ENCODE data around the gene FAM81B.

FAM81B gene

DNA sequence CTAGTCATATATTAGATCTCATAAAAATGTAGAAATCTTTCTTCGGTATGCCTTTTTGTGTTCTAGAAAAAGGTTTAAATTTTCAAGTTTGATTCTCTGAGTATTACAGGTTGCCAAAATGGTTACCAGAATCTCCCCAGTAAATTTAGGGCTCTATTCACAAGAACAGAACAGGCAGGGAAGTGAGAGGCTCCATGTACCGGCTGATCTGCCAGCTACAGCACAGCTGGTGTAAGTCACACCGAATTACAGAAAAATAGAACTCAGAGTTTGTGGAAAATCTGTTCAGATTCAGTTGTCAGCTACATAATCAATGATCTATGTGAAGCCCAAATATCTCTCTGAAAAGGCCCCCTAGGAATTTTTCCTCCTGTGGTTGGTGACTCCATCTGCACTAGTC, 10.5 kb downstream of the FAM81B start:
- DNase-seq (ENCODE audit: low read depth in 3 of 3) = no peak

DNA sequence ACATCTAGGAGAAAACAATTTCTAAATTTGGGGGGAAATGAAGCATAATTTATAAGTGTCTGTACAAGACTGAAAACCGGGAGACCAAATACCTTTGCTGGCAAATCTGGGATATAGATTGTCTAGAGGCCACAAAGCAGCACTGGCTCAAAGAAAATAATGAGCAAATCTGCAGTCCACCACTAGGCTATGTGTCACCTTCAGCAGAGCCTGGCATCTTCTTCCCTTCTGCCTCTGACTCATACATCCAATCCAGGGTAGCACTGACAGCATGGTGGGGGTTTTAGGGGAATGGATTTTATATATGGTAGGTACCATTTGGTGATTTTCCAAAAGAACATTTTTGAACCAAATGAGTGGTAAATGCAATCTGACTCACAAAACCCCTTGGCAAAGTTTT, 12.8 kb downstream of the FAM81B start:
- DNase-seq (ENCODE audit: low read depth in 3 of 3) = no peak

DNA sequence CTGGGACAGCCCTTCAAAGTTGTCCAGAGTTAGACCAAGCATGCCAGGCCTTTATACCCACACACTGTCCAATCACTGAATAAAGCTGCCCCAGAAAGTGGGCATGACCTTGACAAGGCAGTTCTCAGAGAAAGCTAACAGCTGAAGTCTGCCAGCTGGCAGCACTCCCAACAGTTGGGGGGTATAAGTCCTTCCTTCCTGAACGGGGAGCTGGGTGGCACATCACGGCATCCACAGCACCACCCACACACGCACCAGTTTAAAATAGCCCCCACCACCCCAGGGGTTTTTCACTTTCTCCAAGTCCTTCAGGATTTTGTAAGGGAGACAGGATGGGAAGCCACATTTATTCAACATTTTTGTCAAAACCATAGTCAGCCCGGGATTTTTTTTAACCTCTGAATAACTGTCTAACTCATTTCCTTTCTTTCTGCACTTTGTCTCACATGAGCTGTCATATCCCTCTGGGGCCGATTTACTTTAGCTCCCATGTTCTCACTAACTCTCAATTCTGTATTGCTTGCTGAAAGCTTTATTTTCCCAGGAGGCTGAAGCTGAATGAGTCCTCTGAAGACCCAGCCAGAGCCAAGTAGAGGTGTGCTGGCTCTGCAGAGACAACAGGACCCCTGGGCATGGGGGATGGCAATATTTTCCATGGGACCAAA, 15.4 kb downstream of the FAM81B start:
- no peak for DNase-seq (ENCODE audit: low read depth in 3 of 3)

DNA sequence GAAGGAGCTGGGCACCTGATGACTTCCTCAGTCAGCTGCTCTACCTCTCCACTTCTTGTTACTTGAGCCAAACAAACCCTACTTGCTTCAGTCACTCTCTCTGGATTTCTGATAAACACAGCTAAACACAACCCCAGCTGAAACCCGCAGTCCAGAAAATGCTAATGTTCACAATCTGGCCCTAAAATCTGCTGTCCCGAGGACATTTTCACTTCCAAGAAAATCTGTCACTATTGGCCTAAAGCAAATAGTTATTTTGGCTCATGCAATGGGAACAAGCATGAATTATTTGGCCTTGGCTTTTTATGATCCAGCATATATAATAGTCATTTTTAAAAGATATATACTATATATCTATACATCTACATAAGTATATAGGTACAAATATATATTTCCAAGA, 19.1 kb downstream of the FAM81B start:
- DNase-seq (ENCODE audit: low read depth in 3 of 3) = no peak

DNA sequence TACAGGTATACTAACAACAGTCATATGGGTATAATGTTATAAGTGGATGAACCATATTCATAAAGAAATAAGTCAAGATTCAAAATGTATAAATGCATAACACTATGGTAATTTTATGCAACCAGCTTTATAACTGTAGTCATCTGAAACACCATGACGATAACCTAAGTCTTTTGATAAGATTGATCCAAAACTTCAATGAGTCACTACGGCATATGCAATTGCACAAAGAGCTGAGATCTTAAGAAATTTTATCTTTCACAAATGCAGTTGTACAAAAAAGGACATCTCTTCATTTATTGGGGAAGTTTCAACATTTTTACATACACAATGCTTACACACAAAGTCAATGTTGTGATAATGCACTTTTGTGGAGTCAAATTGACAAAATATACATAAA, 20.3 kb downstream of the FAM81B start:
- DNase-seq (ENCODE audit: low read depth in 3 of 3) = no peak

DNA sequence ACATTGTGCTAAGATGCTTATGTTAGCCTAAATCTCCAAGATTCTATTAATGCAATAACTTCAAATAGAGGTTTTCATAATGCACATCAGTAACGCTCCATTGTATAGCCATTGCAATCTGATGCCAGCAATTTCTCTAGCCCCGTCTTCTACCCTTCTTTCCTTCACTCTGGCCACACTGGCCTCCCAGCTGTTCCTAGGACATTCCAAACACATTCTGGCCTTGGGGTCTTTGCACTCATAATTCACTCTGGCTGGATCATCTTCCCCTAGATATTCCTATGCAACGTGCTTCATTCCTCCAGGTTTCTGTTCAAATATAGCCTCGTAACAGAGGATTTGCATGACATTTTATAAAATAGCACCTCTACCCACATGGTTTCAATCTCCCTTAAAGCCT, 23.3 kb downstream of the FAM81B start:
- no peak for DNase-seq (ENCODE audit: low read depth in 3 of 3)

DNA sequence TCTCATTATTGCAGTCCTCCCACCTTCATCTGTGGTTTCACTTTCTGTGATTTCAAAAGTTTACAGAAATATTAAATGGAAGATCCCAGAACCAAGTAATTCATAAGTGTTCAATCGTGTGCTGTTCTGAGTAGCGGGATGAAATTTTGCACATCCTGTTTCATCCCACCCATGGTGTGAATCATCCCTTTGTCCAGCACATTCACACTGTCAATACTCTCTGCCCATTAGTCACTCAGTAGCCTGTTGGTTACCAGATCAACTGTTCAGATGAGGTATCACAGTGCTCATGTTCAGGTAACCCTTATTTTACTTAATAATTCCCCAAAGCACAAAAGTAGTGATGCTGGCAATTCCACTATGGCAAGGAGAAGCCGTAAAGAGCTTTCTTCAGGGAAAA, 26.8 kb downstream of the FAM81B start:
- no peak for DNase-seq (ENCODE audit: low read depth in 3 of 3)

DNA sequence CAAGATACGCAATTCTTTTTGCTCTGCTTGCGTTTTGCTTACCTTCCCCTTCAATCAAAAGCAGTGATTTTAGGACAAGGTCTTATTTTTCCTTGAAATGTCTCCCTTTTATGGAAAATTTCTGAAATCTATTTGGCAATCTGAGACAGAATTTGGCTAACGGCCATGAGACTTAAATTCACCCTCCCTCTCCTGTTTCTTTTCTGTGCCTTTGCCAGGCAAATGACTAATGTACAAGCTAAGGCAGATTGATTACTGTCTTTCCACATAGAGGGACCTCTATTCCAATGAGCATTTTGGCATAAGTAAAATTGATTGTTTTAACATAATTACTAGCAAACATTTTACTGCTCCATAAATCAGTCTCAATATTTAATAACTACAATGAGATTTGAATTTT, 31.7 kb downstream of the FAM81B start:
- DNase-seq (ENCODE audit: low read depth in 3 of 3) = no peak

DNA sequence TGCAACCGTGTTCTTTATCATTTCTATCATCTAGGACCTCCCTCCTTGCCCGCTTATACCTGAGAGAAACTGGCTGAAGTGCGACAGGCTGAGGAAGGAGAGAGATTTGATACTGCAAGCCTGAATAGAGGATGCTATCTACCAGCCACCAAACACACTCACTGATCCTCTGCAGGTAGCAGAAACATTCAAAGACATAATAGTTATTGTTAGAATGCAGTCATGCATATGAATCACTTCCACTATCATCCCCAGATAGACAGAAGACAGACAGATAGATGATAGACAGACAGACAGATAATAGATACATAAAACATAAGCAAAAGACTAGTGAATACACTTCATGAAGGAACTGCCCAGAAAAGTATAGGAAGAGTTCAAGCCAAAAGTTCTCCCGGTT, 32.9 kb downstream of the FAM81B start:
- DNase-seq (ENCODE audit: low read depth in 3 of 3) = no peak

DNA sequence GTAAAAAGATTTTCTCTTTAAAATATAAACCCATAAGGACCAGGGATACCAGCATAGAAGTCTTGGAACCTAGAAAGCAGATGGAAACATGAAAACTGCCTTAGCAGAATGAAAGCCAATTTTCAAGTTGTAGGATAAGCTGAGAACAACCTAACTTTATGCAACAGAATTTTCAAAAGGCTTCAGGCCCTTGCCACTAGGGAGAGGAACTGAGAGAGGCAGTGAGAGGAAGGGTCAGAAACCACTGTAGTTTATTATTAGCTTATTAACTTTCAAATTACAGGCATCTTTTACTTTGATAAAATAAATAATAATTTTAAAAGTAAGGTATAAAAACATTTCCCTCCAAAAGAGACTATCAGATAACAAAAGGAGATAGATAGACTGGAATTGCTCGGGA, 33.4 kb downstream of the FAM81B start:
- no peak for DNase-seq (ENCODE audit: low read depth in 3 of 3)

DNA sequence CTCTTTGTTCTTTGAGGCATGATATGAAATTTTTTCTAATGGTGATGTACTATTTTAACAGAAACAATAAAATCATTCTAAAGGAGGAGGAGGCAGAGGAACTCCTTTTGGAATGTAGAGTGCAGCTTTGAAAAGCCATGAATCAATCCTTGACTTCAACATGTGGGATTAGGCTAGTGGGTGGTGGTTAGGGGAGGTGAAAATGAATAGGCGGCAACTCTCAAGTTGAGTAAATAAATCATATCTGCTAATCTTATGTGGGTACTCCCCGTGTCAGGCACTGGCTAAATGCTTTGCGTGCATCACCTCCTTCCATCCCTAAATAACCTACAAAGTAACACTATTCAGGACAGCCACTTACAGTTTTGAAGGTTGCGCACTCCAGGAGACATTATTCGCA, 35.1 kb downstream of the FAM81B start:
- no peak for DNase-seq (ENCODE audit: low read depth in 3 of 3)

DNA sequence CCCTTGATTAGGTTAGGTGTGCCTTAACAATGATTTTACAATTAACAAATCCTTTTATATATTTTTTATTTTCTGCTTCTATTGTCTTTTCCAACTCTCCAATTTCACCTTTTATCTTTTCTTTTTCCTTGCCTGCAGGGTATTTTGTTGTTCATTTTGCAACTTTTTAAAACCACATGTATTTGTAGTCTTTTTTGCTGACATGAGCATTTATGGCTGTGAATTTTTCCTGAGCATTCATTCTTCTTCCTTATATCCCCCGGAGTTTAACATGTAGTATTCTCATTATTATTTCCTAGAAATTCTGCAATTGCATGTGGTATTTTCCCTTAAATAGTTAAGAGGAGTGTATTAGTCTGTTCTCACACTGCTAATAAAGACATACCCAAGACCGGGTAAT, 41.6 kb downstream of the FAM81B start:
- no peak for DNase-seq (ENCODE audit: low read depth in 3 of 3)

DNA sequence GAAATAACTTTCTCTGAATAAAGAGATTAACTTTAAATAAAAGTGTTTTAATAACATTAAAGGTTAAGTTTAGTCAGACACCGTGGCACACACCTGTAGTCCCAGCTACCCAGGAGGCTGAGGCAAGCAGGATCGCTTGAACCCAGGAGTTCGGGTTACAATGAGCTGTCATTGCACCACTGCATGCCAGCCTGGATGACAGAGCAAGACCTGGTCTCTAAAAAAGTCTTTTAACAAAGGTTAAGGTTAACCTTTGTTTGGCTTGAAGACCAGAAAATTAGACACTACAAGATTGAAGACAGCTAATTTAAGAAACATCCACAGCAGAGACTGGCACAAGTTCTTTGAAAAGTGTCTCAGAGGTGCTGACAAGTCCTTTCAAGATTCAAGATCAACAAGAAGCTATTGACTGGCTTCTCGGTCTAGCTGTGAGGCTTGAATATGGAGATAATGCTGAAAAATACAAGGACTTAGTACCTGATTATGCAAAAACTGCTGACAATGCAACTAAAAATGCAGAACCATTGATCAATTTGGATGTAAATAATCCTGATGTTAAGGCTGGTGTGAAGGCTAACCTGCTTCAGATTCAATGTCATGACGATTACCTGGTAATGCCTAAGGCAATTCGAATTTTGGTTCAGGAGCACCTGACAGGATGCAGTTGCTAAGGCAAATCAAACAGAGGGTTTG, 48.8 kb downstream of the FAM81B start:
- no peak for DNase-seq (ENCODE audit: low read depth in 3 of 3)

DNA sequence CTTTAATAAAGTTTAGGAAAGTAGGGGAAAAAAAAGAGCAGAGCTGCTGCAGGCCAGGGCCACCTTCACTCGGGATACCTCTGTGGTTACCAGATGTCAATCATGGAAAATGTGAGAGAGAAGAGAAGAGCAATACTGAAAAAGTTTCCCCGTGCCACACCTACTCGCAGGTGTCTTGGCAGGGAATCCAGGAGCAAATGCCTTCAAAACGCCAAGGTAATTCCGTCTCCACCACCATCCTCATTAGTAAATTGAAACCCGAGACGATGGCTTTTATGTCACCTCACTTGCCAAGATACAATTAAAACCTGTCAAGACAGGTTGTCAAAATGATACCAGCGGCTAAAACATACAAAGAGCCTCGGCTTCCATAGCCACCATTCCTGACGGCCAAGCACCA, 49.7 kb downstream of the FAM81B start:
- DNase-seq (ENCODE audit: low read depth in 3 of 3) = no peak

DNA sequence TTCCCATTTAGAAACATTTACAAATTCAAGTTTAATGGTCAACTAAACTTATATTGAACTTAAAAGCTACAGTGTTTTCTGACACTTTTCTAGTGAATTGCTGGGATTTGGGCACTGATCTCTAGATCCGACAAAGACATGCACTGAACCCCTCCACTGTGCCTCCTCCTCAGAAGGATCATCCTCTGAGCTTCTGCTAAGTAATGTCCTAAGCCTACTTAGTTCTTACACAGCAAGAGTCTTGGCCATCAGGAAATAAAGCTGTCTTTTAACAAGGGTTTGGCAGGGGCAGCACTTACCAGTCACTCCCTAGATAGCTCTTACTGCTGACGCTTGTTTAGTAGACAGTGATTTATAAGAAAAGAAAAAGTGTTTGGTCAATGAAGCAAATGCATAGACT, 50.5 kb downstream of the FAM81B start:
- DNase-seq (ENCODE audit: low read depth in 3 of 3) = no peak

DNA sequence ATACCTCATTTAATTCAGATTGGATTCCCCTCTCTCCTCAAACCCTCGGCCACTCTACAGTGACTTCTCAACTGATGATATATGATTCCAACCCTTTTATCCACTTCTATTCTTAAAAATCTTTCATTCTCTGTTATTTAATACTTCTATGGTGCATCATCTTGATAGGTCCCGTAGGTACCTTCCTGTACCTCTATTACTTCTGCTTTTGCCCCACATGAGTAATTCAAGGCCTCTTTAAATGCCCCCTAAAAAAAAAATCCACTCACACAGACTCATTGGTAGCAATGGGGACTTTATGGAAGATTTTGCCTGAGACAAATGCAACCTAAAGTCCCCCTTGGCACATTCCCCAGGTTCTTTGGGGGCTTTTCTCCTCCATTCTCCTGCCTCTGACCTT, 54.3 kb downstream of the FAM81B start:
- DNase-seq (ENCODE audit: low read depth in 3 of 3) = no peak

DNA sequence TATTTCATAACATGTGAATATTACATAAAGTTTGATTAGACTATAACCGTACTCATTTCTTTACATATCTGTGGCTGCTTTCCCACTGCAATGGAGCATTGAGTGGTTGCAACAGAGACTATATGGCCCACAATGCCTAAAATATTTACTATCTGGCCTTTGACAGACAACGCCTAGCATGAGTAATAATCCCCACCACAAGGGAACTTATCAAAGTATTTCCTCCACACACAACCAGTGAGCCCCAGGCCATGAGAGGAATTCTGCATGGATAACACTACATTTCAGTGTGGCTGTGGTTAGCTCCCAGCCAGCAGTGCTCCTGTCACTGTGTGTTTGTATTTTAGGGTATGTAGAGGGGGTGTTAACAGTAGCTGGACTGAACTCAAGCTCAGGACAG, 54.8 kb downstream of the FAM81B start:
- no peak for DNase-seq (ENCODE audit: low read depth in 3 of 3)

DNA sequence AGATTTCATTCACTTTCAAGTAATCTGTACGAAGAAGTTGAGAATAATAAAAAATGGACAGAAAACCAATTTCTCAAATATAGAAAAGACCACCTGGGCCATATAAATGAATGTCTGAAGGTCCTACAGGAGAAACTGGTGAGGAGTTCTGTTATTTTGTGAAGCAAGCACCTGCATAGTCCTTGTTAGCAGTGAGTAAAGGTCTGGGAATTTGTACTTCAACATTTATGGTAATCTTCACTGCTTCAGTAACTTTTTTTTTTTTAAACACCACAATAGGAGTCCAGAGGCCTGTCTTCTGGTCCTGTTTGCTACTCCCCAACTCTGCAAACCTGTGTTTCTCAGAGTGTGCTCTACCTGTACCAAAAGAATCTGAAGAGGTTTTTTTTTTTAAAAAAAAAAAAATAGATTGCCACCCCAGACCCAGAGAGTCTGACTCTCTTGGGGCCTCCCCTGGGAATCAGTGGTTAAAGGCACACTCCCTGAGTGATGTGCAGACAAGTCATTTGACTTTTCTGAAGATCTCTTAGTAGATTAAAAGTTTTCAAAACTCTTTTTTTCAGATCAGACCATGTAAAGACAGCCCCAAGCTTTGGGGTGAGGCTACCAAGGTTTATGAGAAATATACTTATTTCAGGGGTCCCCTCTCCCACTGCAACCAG, 55.5 kb downstream of the FAM81B start:
- DNase-seq (ENCODE audit: low read depth in 3 of 3) = no peak

DNA sequence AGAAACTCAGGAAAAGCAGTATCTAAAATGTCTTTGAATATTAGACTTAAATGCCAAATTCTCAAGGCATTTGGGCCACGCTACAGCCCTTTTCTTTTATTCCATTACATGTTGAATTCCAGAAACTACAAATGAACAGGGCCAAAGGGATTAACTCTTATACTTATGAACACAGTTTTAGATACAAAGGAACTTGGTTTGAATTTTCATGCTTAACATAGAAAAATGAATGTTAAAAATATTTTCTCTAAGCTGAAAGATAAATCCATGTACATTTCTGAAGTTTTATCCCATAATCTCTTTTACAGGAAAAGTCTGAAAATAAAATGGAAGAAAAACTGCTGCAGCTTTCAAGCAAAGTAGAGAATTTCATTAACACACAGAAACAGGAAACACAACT, 56.8 kb downstream of the FAM81B start:
- no peak for DNase-seq (ENCODE audit: low read depth in 3 of 3)

DNA sequence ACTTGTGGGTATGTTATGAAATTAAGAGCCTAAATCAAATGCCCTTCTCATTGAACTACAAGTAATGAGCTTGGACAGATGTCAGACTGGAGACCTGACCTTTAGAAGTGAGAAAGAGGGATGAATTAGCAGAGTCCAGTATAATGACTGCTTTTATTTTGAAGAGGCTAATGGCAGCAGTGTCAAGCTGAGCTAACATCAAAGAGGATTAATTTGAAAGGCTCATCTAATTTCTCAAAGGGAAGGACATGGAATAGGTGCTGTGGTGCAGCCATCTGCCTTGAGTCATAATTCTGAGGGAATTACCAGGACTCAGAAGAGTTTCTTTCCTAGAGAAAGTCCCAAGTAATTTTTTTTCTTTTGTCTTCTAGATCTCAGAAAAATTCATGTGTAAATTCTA, 57.6 kb downstream of the FAM81B start:
- no peak for DNase-seq (ENCODE audit: low read depth in 3 of 3)

DNA sequence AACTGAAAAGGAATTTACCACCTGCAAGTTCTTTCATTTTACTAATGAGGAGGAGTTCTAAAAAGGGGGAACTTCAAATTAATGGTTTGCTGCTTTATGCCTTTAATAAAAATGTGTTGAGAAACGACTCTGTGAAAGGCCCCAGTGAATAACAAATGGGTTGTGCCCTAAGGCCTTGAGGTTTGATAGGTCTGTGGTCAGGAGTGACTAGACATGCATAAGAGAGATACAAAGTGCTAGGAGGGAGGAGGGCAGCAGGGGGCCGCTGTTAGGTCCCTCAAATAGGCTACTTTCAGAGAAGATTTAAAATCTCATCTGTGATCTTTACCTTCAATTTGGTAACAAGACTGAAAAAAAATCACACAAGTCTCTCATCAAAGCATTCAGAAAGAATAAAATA, 58.3 kb downstream of the FAM81B start:
- DNase-seq (ENCODE audit: low read depth in 3 of 3) = no peak

DNA sequence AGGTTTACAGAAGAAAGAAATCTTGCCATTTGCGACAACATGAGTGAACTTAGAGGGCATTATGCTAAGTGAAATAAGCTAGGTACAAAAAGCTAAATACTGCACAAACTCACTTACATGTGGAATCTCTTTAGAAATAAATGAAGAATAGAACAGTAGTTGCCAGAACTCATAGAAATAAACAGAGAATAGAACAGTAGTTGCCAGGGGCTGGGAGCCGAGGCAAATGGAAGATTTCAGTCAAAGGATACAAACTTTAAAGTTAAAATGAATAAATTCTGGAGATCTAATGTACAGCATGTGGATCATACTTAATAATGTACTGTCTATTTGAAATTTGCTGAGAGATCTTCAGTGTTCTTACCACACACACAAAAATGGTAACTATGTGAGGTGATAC, 63.4 kb downstream of the FAM81B start:
- no peak for DNase-seq (ENCODE audit: low read depth in 3 of 3)

DNA sequence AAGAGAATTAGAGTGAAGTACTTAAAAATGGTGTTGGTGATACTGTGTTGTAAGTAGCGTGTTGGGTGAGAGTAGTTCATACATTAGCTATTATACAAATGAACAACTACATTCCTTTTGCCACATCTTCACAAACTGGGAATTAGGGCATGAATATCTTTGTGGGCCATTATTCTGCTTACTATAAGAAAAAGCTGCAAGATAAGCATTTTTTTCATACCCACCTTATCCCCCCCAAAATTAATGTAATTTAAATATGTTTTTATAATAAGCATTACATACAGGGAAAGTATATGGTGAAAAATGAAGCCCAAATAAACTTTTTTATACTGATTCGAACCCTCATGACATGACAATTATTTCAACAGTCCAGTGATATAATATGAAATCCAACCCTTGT, 69.5 kb downstream of the FAM81B start:
- no peak for DNase-seq (ENCODE audit: low read depth in 3 of 3)
